Pancreas (tissue), 10 donors: ENCODE results near the gene LARP6. TPM values are rescaled to one million over a fixed set of nuclear protein-coding genes. Genes with fewer than 3 reads are reported as not detected.
A peak's percentile ranks its signal among the peaks of the same experiment; 100 is the strongest.

Experiments
- ATAC-seq, 4 donors: fragments of 200-7000 bp; cut with Tn5 transposase; one replicate each; pipeline versions ENCODE4 v1.8.0 to v1.9.1; 2020; ENCODE audit warnings: mild to moderate bottlenecking in 4 of 4, moderate library complexity in 4 of 4
- DNase-seq, 6 donors: peaks; one replicate each; pipeline ENCODE4 v3.0.0-alpha.2; 2020
- FAIRE-seq: peaks from 2 replicates; lab custom pipeline; 2012; peaks lifted over from hg19 to GRCh38; lab: Jason Lieb, UNC
- H3K27ac ChIP-seq, 4 donors: fragments of 200-600 bp; sonication (generic); 1 replicate in 3 of 4; 2 replicates in 1 of 4; pipeline versions ENCODE4 v1.5.0 to v1.8.0; 2020
- H3K27me3 ChIP-seq, 4 donors: fragments of 200-600 bp; one replicate each; pipeline ENCODE4 v1.8.0; 2021
- H3K36me3 ChIP-seq, 3 donors: fragments of 200-600 bp; sonication (generic) in 1 of 3; one replicate each; pipeline versions ENCODE4 v1.5.0 to v1.8.0; 2020 to 2021
- H3K4me1 ChIP-seq, 3 donors: fragments of 200-600 bp; one replicate each; pipeline ENCODE4 v1.8.0; 2021
- H3K4me3 ChIP-seq, 4 donors: fragments of 200-600 bp; sonication (generic) in 2 of 4; one replicate each; pipeline versions ENCODE4 v1.5.0 to v1.8.0; 2020 to 2021
- H3K9me3 ChIP-seq, 4 donors: fragments of 200-600 bp; one replicate each; pipeline ENCODE4 v1.8.0; 2021
- WGBS, 2 donors: extraction: QIAGEN DNeasy Blood & Tissue Kit; methylation state at CpG; one replicate each; pipeline ENCODE4 v1.1.7; 2013; 5-methylcytosine and 5-hydroxymethylcytosine counted together
- intact Hi-C, 3 donors: fragments of 100-400 bp; cut with DNase I; formaldehyde crosslinking; loops; one replicate each; pipeline versions ENCODE4 v1.11.1 to v1.14.2; 2022
- polyA plus RNA-seq, 2 donors: library from polyadenylated mRNA; stranded (reverse); fragments of 200-250 nt; gene quantifications; one replicate each; pipeline ENCODE4 v1.2.3, GENCODE V29; 2013
- total RNA-seq, 6 donors: library from RNA; stranded (reverse); fragmentation: NEBNext Ultra II Directional in 4 of 6; extraction: Animal tissue kit (Norgen Biotek cat#: 25700) in 4 of 6; gene quantifications; one replicate each; pipeline versions ENCODE4 v1.2.1 to v1.2.4, GENCODE V29; 2021 to 2023
- TF ChIP-seq, protein P1 (sequence below), 4 donors: fragments of 200-600 bp; sonication (generic) in 3 of 4; IDR thresholded peaks; one replicate each; pipeline versions ENCODE4 v1.5.0 to v1.8.0; 2021; ENCODE audit warnings: antibody characterized with exemption in 4 of 4
- donor health status: healthy with polysubstance abuse.
- donor health status: DM: no; HTN: no; CAD: no; lungs with moderate emphysema.
- donor health status: DM: no; HTN: no; CAD: no.
- donor health status: control.
- donor health status: control.
- donor health status: Bipolar disorder and iron deficiency.
- donor health status: DM: yes; HTN: yes; CAD: no.
- donor health status: DM: no; HTN: no; CAD: no.
- donor health status: DM: no; HTN: no; CAD: no.
- donor health status: DM: yes; HTN: yes; CAD: no.

The LARP6 gene
- total and polyA plus RNA-seq, 8 donors = 5.9 to 10.3 (median 8.8) TPM

DNA sequence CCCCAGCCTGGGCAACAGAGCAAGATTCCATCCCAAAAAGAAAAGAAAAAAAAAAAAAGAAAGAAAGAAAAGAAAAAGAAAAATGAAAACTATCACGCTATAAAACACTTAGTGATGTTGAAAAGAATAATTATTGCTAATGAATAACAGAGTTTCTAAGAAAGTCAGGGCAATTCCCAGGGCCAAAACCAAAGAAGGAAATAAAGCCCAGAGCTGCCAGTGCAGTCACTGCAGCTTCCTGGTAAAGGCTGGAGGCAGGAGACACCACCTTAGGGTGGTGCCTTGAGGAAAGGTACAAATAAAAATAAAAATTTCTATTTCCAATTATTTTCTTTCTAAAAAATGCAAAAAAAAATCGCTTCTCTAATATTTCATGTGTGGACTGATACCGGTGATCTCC is 70.9 kb downstream of the LARP6 start:
- Histone ChIP-seq H3K36me3 (no peaks in the 10 kb centered on the region), H3K27me3 (no peaks in the 10 kb centered on the region), H3K4me3 (no peak overlapping the region), H3K27ac (no peak overlapping the region), H3K9me3 (no peaks in the 10 kb centered on the region), H3K4me1 (no peaks in the 10 kb centered on the region)
- intact Hi-C loops = no loop called here
- 61 to 64% methylated on average over 3 of the region's 3 CpGs for WGBS, 2 donors
- TF ChIP-seq, protein P1, sequence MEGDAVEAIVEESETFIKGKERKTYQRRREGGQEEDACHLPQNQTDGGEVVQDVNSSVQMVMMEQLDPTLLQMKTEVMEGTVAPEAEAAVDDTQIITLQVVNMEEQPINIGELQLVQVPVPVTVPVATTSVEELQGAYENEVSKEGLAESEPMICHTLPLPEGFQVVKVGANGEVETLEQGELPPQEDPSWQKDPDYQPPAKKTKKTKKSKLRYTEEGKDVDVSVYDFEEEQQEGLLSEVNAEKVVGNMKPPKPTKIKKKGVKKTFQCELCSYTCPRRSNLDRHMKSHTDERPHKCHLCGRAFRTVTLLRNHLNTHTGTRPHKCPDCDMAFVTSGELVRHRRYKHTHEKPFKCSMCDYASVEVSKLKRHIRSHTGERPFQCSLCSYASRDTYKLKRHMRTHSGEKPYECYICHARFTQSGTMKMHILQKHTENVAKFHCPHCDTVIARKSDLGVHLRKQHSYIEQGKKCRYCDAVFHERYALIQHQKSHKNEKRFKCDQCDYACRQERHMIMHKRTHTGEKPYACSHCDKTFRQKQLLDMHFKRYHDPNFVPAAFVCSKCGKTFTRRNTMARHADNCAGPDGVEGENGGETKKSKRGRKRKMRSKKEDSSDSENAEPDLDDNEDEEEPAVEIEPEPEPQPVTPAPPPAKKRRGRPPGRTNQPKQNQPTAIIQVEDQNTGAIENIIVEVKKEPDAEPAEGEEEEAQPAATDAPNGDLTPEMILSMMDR (IDR thresholded peaks at IDR 0.05) = no peak
- ATAC-seq = peak in 2 of 4 donors; percentile 52 to 56
- FAIRE-seq = no peak
- no peak for DNase-seq

GRCh38 chr15:70781236-70781635 is 72.7 kb downstream of the LARP6 start:
- Histone ChIP-seq H3K27me3 (no peaks in the 10 kb centered on the region), H3K36me3 (no peaks in the 10 kb centered on the region), H3K27ac (no peak overlapping the region), H3K4me3 (no peak overlapping the region), H3K4me1 (no peaks in the 10 kb centered on the region), H3K9me3 (no peaks in the 10 kb centered on the region)
- ATAC-seq = no peak
- FAIRE-seq = no peak
- TF ChIP-seq, protein P1 (IDR thresholded peaks at IDR 0.05) = no peak
- DNase-seq = no peak
- intact Hi-C loops = no loop called here
- 87 to 88% methylated on average over 5 of the region's 5 CpGs for WGBS, 2 donors

Other genes starting within 250 kb of the LARP6 start
- 10 to 100 TPM; 15.4 to 29.5 (median 19.7) TPM for gene UACA, start 90.6 kb downstream of the LARP6 start, total RNA-seq
- 10 to 100 TPM; 24.0 to 39.5 TPM for gene UACA, start 90.6 kb downstream of the LARP6 start, polyA plus RNA-seq
- 1 to 10 TPM in 1 of 6 donors, under 1 TPM in 5; 0.43 to 1.3 (median 0.78) TPM for gene THAP10, start 38.3 kb upstream of the LARP6 start, total RNA-seq
- gene THAP10, start 38.3 kb upstream of the LARP6 start, polyA plus RNA-seq = 1 to 10 TPM in 1 of 2 donors, under 1 TPM in 1; 0.87 to 2.6 TPM
- 1 to 10 TPM; 1.7 to 4.7 (median 3.1) TPM for gene LRRC49, start 38.7 kb upstream of the LARP6 start, total RNA-seq
- 1 to 10 TPM; 4.8 to 6.4 TPM for gene LRRC49, start 38.7 kb upstream of the LARP6 start, polyA plus RNA-seq